ENCODE measurements around the gene MARCHF6.

- TF ChIP-seq EZH2 (IDR thresholded peaks at IDR 0.05; ENCODE audit: insufficient read depth, poor library complexity, severe bottlenecking) (no peak), EZH2phosphoT487 (IDR thresholded peaks at IDR 0.05; ENCODE audit: insufficient read depth, low read depth) (no peak)
Observed at GRCh38 chr5:10334831-10335230, 18.7 kb upstream of the MARCHF6 start.
